Fibroblast of pulmonary artery (primary cell): ENCODE results near the gene KRTAP10-12.

Source experiments
- DNase-seq: peaks from one replicate; pipeline ENCODE4 v3.0.0-alpha.2; 2010; ENCODE audit warnings: low read depth
- H3K4me3 ChIP-seq: replicated peaks from 2 replicates; pipeline ENCODE4 v1.5.1; 2011; ENCODE audit warnings: low read depth, mild to moderate bottlenecking, control low read depth, low read length, moderate library complexity
- CTCF ChIP-seq: IDR thresholded peaks from 2 replicates; pipeline ENCODE4 v1.5.1; 2011; ENCODE audit warnings: mild to moderate bottlenecking, control low read depth, low read length, inconsistent platforms; ENCODE audit errors: missing control alignments

Gene KRTAP10-12

GRCh38 chr21:44701023-44701400, 4.0 kb downstream of the KRTAP10-12 start:
- TF ChIP-seq CTCF: no peak
- DNase-seq: no peak
- no peak overlapping the region for H3K4me3 ChIP-seq

- no peak overlapping the region for H3K4me3 ChIP-seq
- no peak for TF ChIP-seq CTCF
- no peak for DNase-seq
Measured at GRCh38 chr21:44701541-44701940, 4.6 kb downstream of the KRTAP10-12 start.

GRCh38 chr21:44702111-44702972, 5.4 kb downstream of the KRTAP10-12 start:
- no peak overlapping the region for H3K4me3 ChIP-seq
- no peak for TF ChIP-seq CTCF
- DNase-seq: no peak

GRCh38 chr21:44702973-44703730, 6.2 kb downstream of the KRTAP10-12 start:
- no peak for TF ChIP-seq CTCF
- DNase-seq: no peak
- no peak overlapping the region for H3K4me3 ChIP-seq

GRCh38 chr21:44703731-44704635, 7.0 kb downstream of the KRTAP10-12 start:
- H3K4me3 ChIP-seq: no peak overlapping the region
- no peak for DNase-seq

GRCh38 chr21:44704636-44705001, 7.6 kb downstream of the KRTAP10-12 start:
- DNase-seq: no peak
- no peak overlapping the region for H3K4me3 ChIP-seq
- no peak for TF ChIP-seq CTCF

More at GRCh38 chr21:44703731-44704635, 7.0 kb downstream of the KRTAP10-12 start:
- no peak for TF ChIP-seq CTCF
